HK-2 (cell line): ENCODE data around the gene KIF26A.
"Not testable (repeated sequence)": the region's sequence is repeated elsewhere in the genome, so short reads cannot be mapped to it uniquely, and the experiment has no call there.

ENCODE experiments used
- DNase-seq: peaks from one replicate; pipeline ENCODE4 v3.0.0-alpha.2; 2018; ENCODE audit not compliant: unreplicated experiment

The KIF26A gene

DNA sequence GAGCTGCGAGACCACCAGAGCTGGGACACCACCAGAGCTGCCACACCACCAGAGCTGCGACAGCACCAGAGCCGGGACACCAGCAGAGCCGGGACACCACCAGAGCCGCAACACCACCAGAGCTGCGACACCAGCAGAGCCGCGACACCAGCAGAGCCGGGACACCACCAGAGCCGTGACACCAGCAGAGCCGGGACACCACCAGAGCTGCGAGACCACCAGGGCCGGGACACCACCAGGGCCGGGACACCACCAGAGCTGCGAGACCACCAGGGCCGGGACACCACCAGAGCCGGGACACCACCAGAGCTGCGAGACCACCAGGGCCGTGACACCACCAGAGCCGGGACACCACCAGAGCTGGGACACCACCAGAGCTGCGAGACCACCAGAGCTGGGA, 69.9 kb downstream of the KIF26A start:
- not testable (repeated sequence) for DNase-seq

DNA sequence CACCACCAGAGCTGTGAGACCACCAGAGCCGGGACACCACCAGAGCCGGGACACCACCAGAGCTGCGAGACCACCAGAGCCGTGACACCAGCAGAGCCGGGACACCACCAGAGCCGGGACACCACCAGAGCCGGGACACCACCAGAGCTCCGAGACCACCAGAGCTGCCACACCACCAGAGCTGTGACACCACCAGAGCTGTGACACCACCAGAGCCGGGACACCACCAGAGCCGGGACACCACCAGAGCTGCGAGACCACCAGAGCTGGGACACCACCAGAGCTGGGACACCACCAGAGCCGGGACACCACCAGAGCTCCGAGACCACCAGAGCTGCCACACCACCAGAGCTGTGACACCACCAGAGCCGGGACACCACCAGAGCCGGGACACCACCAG, 70.7 kb downstream of the KIF26A start:
- not testable (repeated sequence) for DNase-seq

DNA sequence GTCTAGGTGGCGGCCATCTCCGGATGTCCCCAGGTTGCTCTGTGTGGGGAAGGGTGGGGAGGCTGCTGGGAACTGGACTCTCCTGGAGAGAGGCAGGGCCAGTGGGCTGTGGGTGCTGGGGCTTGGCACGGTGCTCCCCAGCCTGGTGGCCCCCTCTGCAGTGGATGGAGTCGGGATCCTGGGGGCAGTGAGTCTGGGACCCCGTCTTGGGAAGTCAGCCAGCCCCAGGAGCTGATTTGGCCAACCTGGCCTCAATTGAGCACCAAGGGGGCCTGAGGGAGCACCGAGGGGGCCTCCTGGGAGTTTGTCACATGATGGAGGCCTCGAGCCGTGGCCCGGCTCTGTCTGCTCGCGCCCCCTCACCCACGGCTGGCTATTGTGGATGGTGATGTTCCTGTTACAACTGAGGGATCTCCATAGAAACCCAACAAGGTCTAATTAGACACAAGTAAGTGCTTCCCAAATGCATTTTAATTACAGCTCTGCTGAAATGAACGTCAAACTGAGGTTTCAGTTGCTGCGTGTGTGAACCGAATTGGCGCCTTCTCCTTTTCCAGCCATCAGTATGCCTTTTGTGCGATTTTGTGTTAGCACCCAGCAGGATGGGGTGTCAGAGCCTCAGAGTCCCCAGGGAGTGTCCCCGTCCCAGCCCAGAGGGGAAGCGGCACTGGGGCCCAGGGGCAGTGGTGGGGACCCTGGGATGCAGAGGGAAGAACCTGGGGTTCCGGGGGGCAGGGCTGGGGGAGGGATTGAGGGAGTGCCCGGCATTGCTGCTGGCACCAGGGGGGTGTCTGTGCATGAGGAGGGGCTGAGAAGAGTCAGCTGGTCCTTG, 71.8 kb downstream of the KIF26A start:
- DNase-seq, result no peak

DNA sequence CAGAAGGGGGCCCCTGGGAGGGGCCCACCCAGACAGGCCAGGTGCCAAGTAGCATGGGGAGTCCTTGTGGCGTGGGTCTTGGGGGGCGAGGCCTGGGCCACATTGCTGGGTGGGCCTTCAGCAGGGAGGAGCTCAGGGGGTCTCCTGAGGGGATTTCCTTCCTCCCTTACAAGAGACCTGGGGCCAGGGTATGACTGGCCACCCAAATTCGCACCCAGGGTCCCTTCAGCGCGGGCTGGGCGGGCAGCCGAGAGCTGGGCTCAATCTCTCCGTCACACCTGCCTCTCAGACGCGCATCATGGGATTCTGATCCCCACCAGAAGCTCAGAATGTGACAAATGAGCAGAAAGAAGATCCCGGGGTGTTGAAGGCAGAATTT, 72.4 kb downstream of the KIF26A start:
- no peak for DNase-seq

DNA sequence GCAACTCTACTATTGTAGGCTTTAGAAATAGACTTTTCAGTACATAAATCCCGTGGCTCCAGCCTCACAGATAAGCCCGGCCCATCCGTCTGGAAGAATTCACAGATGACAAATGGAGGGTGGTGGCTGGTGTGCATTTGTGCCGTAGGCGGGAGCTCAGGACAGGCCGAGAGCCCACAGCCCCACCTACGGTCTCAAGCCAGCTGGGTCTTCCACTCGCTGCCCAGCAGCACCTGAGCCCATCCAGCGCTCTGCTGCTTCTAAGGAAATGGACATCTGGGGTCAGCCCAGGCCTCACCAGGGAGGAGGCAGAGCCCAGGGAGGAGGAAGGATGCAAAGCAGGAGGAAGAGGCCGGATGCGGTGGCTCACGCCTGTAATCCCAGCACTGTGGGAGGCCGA, 72.8 kb downstream of the KIF26A start:
- no peak for DNase-seq

DNA sequence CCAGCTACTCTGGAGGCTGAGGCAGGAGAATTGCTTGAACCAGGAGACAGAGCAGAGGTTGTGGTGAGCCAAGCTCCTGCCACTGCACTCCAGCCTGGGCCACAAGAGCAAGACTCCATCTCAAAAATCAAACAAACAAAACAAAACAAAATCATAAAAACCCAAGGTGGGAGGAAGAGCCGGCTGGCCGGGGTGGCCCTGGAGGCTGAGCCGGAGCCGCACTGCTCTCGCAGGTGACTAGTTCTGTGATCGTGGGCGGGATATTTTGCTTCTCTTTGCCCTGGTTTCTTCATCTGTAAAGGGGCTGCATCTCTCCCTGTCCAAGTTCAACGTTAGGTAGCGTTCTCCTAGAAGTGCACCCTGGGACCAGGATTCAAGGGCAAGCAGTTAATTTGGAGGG, 73.4 kb downstream of the KIF26A start:
- DNase-seq, result no peak

DNA sequence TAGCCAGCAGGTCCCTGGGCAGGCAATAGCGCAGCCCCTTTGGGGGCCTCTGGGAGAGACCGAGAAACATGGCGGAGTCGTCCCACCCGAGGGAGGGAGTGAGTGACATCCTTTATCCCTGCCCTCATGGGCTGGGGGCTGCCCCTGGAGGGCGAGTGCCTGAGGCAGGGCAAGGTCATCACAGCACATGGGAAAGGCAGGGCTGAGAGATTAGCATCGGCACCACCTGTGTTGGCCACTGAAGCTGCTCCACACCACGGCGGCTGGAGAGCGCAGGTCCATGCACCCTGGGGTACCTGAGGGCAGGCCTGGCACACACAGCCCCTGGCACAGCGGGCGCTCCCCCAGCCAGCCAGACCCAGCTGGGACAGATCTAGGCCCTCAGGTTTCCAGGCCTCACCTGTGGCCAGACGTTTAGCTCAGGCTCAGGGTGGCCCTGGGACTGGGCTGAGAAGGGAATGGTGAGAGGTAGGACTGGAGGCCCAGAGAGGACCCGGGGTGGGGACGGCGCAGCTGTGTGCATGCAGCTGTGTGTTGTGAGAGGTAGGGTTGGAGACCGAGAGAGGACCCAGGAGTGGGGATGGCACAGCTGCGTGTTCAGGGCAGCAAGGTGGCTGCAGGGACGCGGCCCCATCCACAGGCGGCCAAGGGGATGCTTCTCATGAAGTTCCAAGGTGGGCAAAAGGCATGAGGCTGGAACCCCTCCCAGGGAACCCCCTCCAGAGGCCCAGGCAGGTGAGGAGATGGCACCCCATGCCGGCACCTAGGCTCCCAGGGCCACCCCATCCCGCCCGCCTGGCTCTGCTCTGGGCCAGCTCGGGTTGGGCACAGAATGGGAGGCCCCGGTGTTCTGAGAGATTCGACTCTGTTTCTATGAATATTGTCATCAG, 74.1 kb downstream of the KIF26A start:
- DNase-seq, result no peak

DNA sequence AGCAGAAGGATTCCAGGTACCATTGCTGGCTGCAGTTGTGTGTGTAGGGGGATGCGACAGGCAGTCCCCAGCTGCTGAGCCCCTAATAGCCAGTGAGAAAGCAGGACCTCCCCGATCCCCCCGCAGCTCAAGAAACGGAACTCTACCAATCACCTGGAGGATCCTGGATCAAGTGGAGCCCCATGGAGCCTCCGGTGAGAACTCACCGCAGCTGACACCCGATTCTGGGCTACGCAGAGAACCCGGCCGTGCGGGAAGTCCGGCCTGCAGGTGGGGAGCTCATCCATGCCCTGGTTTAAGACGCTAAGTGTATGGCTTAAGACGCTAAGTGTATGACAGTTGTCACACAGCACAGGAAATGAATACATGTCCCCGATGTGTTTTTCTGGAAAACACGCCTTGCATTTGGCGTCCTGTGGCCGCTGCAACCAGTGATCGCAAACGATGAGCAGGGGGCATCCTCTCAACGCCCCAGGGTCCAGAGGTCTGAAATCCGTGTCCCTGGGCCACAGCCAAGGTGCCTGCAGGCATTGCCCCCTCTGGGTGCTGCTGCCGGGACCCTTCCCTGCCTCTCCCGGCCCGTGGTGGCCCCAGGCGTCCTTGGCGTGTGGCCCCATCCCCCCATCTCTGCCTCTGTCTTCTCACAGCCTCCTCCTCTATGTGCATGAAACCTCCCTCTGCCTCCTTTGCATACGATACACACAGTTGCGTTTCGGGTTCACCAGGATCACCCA, 75.1 kb downstream of the KIF26A start:
- no peak for DNase-seq

DNA sequence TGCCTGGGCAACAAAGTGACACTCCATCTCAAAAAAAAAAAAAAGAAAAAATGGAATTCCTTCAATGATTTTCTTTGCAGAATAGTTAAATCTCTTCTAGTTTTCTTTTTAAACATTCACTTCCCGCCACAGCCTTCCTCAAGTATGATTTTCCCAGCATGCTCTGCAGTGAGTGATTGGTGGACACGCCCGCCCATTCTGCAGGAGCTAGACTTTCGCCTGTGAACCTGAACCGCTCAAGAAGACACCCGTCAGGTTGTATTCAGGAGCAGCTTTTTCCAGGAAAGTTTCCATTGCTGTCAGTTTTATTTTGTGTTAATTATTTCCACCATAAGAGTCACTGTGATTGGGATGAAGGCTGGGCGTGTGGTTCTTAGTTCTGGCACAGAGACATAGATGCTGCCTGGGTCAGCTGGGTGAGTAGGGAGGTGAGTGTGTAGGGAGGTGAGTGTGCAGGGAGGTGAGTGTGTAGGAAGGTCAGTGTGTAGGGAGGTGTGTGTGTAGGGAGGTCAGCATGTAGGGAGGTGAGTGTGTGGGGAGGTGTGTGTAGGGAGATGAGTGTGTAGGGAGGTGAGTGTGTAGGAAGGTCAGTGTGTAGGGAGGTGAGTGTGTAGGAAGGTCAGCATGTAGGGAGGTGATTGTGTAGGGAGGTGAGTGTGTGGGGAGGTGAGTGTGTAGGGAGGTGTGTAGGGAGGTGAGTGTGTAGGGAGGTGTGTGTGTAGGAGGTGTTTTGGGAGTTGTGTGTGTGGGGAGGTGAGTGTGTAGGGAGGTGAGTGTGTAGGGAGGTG, 76.2 kb downstream of the KIF26A start:
- DNase-seq, result no peak

DNA sequence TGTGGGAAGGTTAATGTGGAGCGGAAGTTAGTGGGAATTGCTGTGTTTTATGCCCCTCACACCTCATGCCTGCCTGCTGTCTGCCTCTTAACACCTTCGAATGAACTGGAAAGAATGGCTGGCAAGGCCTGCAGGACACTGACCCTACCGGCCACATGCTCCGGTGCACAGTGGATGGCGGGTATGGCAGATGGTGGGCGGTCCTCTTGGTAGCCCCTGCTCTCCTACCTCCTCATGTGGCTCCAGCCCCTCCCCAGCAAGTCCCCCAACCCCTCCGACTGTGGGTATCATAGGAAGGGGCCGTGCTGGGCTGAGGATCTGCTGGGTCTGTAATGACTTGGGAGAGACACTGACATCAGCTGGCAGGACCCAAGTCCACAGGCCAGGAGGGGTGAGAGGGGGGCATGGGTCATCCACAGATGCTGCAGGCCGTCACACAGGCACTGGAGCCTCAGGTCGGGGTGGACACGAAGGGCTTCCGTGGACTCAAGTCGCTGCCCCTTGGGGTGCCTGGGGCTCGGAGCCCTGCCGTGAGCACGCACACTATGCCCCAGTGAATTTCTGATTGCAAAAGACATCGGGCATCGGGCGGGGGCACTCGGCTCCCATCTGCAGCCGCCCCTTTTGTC, 77.4 kb downstream of the KIF26A start:
- no peak for DNase-seq

DNA sequence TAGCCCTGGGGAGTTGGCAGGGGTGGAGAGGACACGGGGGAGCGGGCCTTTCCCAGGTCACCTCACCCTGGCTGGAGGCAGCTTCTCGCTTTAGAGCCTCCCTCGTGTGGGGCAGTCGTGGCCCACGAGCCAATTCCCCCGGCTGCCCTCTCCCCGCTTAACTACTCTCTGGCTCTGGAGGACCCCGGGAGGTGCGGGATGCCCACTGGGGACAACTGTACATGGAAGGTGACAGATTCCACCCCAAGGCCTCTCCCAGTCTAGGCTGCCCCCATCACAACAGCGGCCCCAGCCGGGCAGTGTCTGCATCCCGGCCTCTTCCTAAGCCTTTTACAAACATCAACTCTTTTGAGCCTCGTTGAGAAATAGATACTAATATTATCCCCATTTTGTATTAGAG, 78.1 kb downstream of the KIF26A start:
- no peak for DNase-seq

DNA sequence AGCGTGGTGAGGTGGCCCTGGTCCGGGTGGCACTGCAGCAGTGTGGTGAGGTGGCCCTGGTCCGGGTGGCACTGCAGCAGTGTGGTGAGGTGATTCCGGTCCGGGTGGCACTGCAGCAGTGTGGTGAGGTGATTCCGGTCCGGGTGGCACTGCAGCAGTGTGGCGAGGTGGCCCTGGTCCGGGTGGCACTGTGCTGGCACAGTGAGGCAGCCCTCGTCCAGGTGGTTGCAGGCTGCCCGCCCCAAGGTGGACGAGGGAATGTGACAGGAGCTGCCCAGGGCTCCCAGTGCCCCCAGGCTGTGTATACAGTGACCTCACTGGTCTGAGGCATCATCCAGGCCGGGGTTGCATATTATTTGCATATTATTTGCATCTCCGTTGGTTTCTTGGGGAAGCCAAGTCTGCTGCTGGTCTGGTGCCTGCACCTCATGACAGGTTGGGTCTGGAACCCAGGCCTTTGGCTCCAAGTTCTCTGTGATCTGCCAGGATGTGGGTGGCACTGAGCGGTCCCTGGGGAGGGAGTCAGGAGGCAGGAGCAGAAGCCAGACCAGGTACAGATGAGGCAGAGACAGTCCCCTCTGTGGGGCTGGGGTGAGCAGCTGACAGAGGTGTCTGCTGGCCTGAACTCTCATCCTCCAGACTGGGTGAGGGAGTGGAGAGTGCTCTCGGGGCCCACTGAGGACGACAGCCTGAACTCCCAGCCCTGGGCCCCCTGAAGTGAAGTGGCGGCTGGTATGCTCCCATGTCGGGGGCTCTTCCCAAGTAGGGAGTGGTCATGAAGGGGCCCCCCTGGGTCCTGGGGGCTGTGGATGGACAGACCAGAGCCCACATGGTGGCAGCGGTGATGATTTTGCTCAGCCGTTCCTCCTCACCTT, 79.3 kb downstream of the KIF26A start:
- no peak for DNase-seq

DNA sequence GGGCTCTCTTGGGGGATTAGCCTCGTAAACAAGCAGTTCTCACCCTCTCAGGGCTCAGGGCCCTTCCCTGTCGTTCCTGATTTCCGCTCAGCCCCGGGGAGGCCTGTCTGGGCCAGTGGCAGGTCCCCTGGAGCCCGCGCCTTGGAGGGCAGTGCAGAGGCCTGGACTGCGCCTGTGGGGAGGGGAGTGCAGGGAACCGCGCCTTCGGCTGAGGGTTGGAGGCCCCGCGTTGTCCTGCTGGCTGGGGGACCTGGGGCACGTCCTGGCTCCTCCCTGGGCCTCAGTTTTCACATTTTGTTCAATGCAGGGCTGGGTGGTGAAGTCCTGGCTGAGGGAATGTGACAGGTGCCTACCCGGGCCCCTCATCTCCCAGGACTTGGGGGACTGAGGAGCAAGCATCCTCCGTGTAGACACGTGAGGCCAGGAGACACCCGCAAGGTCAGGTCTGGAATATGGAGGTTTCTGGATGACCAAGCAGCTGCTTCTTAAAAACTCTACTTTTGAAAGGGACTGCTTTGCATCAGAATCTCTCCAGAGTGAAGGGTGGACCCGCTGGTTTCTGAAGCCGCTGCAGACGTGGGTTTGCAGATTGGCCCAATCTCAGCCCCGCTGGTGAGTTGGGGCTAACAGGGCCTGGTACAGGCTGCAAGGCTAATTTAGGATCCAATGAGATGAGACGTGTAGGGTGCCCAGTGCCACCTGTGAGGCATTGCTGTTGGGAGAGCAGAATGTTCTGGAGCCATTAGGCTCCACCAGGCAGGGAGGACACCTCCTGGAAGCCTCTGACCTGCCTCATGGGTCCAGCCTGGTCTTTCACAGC, 80.2 kb downstream of the KIF26A start:
- DNase-seq, result no peak

DNA sequence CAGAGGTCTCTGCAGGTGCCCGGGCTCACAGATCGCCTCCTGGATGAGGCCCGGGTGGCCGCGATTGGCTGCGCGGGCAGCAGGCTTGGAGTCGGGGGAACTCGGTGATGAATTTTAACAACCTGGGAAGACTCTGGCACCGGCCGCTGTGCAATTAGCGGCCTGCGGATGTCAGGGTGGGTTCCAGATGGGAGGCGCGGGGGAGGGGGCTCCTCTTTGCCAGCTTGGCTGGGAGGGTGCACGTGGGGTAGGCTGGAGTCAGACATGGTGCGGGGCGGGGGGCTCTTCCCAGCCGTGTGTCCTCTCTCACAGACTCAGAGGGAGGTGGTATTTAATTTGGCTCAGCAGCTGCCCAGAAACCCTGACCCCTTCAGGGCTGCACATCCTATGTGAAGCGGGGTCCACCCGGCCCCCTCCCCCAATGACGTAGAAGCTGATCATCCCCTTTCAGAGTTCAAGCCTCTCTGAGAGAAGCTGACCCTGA, 81.4 kb downstream of the KIF26A start:
- DNase-seq, result no peak

DNA sequence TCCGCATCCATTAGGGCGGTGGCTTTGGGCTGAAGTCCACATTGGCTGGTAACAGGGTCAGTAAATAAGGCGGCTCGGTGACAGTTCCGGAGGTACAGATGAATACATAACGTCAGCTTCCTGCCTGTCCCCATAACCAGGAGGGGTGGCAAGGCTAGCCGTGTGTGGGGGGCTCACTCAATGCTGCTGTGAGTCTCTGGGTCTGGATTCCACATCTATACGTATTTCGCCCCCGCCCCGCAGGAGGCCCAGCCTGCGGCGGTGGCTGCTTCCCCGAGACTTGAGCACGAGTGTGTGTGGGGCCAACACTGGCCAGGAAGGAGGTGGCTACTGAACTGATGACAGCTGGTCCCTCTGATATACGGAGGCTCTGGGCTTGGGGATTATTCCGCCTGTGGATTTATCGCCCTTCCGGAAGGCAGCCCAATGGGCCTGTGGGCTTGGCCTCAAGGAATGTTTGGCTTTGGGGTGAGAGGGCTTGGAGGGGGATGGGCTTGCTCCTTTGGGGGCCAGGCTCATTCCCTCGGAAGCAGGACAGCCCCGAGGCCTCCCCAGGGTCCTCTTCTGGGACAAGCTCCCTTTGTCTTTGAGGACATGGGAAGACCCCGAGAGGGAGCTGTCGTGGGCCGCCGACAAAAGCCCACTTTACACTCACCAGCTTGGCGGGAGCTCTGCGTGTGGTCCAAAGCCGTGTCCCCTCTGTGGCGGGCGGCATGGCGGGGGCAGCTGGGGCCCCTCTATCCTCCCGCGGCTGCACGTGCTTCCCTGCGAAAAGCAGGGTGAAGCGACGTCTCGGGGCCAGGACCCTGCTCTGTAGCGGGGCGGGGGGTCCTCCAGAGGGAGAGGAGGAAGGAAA, 82.1 kb downstream of the KIF26A start:
- no peak for DNase-seq

DNA sequence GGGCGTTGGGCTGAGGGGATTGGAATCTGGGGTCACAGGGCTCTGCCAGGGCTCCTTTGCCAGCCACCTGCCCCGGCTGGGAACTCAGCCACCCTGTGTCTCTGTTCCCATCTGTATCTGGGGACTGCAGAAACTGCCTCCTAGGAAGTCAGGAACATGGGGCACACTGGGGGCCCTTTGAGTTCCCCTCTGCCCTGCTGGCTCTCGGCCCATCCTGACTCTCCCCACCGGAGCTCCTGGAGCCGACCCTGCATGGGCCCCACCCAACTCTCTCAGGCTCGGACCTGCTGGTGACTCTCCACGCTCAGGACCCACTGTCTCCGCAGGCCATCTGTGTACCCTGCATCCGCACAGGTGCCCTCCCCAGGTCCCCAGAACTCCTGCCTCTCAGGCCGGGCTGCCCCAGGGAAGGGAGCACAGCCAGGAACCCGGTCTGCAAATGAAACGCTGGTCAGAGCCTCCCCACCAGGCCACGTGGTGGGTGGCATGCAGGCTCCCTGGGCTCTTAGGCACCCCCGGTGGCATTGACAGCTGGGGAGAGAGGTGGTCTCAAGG, 82.8 kb downstream of the KIF26A start:
- no peak for DNase-seq

DNA sequence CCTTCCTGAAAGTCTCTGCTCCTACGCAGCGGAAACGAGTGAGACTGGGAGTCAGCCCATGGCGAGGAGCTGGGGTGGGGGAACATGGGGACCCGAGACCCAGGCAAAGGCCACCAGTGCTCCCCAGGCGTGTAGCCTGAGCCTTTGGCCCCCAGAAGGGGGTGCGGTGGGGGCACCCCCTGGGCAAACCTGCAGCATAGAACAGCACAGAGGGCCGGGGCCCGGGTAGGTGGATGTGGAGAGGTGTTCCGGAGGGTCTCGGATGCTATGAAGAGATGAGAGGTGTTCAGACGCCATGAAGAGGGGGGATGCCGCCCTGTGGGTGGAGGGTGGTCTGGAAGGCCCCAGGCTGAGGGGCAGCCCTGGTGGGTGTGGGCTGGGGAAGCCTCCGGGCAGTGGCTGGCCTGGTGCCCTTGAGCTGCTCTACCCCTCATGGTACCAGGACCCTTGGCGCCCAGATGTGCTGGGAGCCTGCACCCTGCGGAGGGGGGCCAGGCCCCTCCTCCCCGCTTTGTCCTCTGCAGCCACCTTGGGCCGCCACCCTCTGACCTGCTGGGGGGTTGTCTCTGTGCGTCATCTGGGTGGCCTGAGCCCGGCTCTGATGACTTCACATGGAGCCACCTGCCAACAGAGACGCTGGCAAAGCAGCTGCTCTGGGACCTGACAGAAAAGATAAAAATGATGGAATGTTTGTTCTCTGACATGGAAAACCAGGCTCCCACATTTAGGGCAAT, 83.4 kb downstream of the KIF26A start:
- DNase-seq, result no peak
